DND-41 (cell line): ENCODE measurements around the gene SLC43A3.

Experiments used
- ATAC-seq: fragments of 200-7000 bp; cut with Tn5 transposase; 3 replicates; pipeline ENCODE4 v1.9.1; 2021; ENCODE audit warnings: low read depth; ENCODE audit not compliant: insufficient read depth
- DNase-seq: peaks from one replicate; pipeline ENCODE4 v3.0.0-alpha.2; 2020
- H2AFZ ChIP-seq: 2 replicates; pipeline ENCODE4 v1.6.0; 2012; ENCODE audit warnings: low read depth, low read length
- H3K27ac ChIP-seq: 2 replicates; pipeline ENCODE4 v1.5.1; 2012; ENCODE audit warnings: low read length, inconsistent platforms
- H3K27me3 ChIP-seq: fragments of 200-600 bp; sonication (generic); 2 replicates; pipeline ENCODE4 v1.6.0; 2012; ENCODE audit warnings: low read length, mild to moderate bottlenecking, inconsistent platforms; ENCODE audit not compliant: insufficient read depth, poor library complexity
- H3K36me3 ChIP-seq: 2 replicates; pipeline ENCODE4 v1.5.1; 2012; ENCODE audit warnings: low read length, inconsistent platforms; ENCODE audit not compliant: insufficient read depth
- H3K4me1 ChIP-seq: 2 replicates; pipeline ENCODE4 v1.5.1; 2012; ENCODE audit warnings: mild to moderate bottlenecking, low read length; ENCODE audit not compliant: insufficient read depth
- H3K4me2 ChIP-seq: 2 replicates; pipeline ENCODE4 v1.6.0; 2012; ENCODE audit warnings: mild to moderate bottlenecking, moderate library complexity, low read length, inconsistent platforms; ENCODE audit not compliant: insufficient read depth
- H3K4me3 ChIP-seq, 2 experiments: fragments of 200-600 bp in 1 of 2; shearing (Covaris generic) in 1 of 2; 2 replicates each; pipeline ENCODE4 v1.5.1; 2012 to 2016; ENCODE audit warnings: inconsistent platforms in 2 of 2, low read length in 2 of 2, mild to moderate bottlenecking in 2 of 2, low read depth in 1 of 2, moderate library complexity in 1 of 2
- H3K79me2 ChIP-seq: 2 replicates; pipeline ENCODE4 v1.6.0; 2012; ENCODE audit warnings: low read length, inconsistent platforms; ENCODE audit not compliant: insufficient read depth
- H3K9ac ChIP-seq: 2 replicates; pipeline ENCODE4 v1.6.0; 2012; ENCODE audit warnings: low read depth, mild to moderate bottlenecking, inconsistent platforms, low read length, moderate library complexity
- H3K9me3 ChIP-seq: 2 replicates; pipeline ENCODE4 v1.5.1; 2012; ENCODE audit warnings: low read length, moderate library complexity, mild to moderate bottlenecking, inconsistent platforms; ENCODE audit not compliant: insufficient read depth, severe bottlenecking
- H4K20me1 ChIP-seq: 2 replicates; pipeline ENCODE4 v1.6.0; 2012; ENCODE audit warnings: low read length; ENCODE audit not compliant: insufficient read depth
- CTCF ChIP-seq: IDR thresholded peaks from 2 replicates; pipeline ENCODE4 v1.5.1; 2012; ENCODE audit warnings: borderline replicate concordance, low read length, moderate library complexity, mild to moderate bottlenecking; ENCODE audit not compliant: poor library complexity, severe bottlenecking; ENCODE audit errors: extremely low read depth
- EZH2 ChIP-seq: IDR thresholded peaks from 3 replicates; pipeline ENCODE4 v1.6.1; 2012; ENCODE audit warnings: borderline replicate concordance, low read depth, mild to moderate bottlenecking, moderate library complexity, low read length, inconsistent platforms; ENCODE audit not compliant: severe bottlenecking

Gene SLC43A3

GRCh38 chr11:57392763-57393105 is 34.2 kb downstream of the SLC43A3 start:
- Histone ChIP-seq H3K27me3 (no peaks in the 10 kb centered on the region), H3K9me3 (no peaks in the 10 kb centered on the region), H3K4me2 (no peak overlapping the region), H4K20me1 (no peaks in the 10 kb centered on the region), H3K36me3 (no peaks in the 10 kb centered on the region), H3K79me2 (no peaks in the 10 kb centered on the region), H3K4me3 (no peak overlapping the region), H3K9ac (no peak overlapping the region), H2AFZ (no peak overlapping the region), H3K4me1 (no peaks in the 10 kb centered on the region), H3K27ac (no peak overlapping the region)
- ATAC-seq (no peak), DNase-seq (no peak)
- TF ChIP-seq EZH2 (no peak), CTCF (no peak)

DNA sequence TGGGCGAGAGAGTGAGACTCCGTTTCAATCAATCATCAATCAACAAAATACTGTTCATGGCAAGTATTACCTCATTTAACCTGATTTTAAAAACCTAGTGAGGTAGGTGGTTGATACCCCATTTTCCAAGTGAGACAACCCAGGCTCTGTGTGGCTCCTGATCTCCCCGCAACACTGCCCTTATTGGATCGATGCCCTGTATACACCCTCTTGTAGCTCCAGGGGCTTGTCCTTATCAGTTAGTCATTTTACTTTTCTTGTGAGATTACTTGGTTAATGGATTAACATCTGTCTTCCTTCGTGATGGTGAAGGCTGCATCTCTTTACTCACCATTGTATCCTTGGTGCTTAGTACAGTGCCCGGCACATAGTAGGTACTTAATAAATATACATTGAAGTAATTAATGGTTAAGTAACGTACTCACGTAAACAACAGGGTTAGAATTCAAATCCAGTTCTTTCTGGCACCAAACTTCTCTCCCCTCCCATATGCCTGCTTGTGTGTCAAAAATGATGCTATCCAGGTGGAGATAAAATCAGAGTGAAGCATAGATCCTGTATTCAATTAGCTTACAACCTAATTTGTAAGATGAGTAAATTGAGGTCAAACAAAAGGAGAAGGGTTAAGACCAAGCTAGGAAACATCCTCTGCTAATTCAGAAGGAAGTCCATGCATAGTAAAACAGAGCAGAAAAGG is 34.7 kb downstream of the SLC43A3 start:
- no peaks in the 10 kb centered on the region for H3K4me1 ChIP-seq
- no peak for DNase-seq
- ATAC-seq, result no peak
- no peaks in the 10 kb centered on the region for H3K36me3 ChIP-seq
- H4K20me1 ChIP-seq, result no peaks in the 10 kb centered on the region
- H3K4me2 ChIP-seq, result no peak overlapping the region
- no peak overlapping the region for H3K9ac ChIP-seq
- TF ChIP-seq EZH2, result no peak
- no peak for TF ChIP-seq CTCF
- H3K27ac ChIP-seq, result no peak overlapping the region
- no peak overlapping the region for H3K4me3 ChIP-seq
- no peaks in the 10 kb centered on the region for H3K27me3 ChIP-seq
- no peaks in the 10 kb centered on the region for H3K79me2 ChIP-seq
- no peak overlapping the region for H2AFZ ChIP-seq
- H3K9me3 ChIP-seq, result no peaks in the 10 kb centered on the region

DNA sequence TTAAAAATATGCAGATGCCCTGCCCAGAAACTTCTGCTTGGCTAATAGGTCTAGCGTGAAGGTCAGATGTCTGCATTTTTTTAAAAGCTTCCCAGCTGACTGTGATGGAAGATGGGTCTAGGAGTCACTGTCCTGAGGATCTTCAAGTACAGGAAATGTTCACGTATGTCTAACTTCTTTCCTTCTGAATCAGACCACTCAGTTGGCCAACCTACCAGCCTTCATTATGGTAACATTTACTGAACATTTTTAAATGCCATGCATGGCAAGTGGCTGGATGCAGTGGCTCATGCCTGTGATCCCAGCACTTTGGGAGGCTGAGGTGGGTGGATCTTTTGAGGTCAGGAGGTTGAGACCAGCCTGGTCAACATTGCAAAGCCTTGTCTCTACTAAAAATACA is 35.4 kb downstream of the SLC43A3 start:
- H3K27me3 ChIP-seq, result no peaks in the 10 kb centered on the region

More for the DNA sequence above, 35.4 kb downstream of the SLC43A3 start:
- Histone ChIP-seq H2AFZ (no peak overlapping the region), H3K27ac (no peak overlapping the region), H4K20me1 (no peaks in the 10 kb centered on the region), H3K4me2 (no peak overlapping the region), H3K79me2 (no peaks in the 10 kb centered on the region), H3K4me3 (no peak overlapping the region), H3K36me3 (no peaks in the 10 kb centered on the region), H3K4me1 (no peaks in the 10 kb centered on the region), H3K9ac (no peak overlapping the region), H3K9me3 (no peaks in the 10 kb centered on the region)
- TF ChIP-seq EZH2, result no peak
- TF ChIP-seq CTCF, result no peak
- DNase-seq (no peak), ATAC-seq (no peak)
